K562 (cell line): ENCODE results near the gene SLC37A2. TPM values are rescaled to one million over a fixed set of nuclear protein-coding genes. Genes with fewer than 3 reads are reported as not detected.
A peak's percentile ranks its signal among the peaks of the same experiment; 100 is the strongest.

ENCODE experiments used
- ATAC-seq: fragments of 200-7000 bp; cut with Tn5 transposase; 3 replicates; pipeline ENCODE4 v1.9.1; 2020; ENCODE audit warnings: moderate library complexity
- BruUV-seq: library from RNA; stranded (reverse); fragments of 400-500 nt; replicated peaks from 2 replicates; lab custom pipeline; 2021; lab: Mats Ljungman, UMichigan
- CTCF ChIA-PET: fragments of 300-600 bp; formaldehyde crosslinking; extraction: SDS; loops from one replicate; lab custom pipeline; 2021; ENCODE audit warnings: low intra/inter-chr PET ratio; lab: Yijun Ruan, JAX
- POLR2A ChIA-PET: fragments of 300-600, 350-650 bp; sonication (Branson Sonifier 250); formaldehyde crosslinking; extraction: SDS; loops from one replicate; lab custom pipeline; 2021; ENCODE audit warnings: antibody characterized with exemption, inconsistent platforms; lab: Yijun Ruan, JAX
- DNase-seq, 4 experiments: peaks; one replicate each; pipeline versions ENCODE4 v3.0.0 to v3.0.0-alpha.2; 2011 to 2018; ENCODE audit warnings: low spot score in 3 of 4, mixed read lengths in 3 of 4; ENCODE audit errors: extremely low read depth in 1 of 4
- FAIRE-seq: peaks from 2 replicates; lab custom pipeline; 2011; peaks lifted over from hg19 to GRCh38; lab: Jason Lieb, UNC
- H2AFZ ChIP-seq: 2 replicates; pipeline ENCODE4 v1.6.0; 2011; ENCODE audit warnings: low read depth, low read length, control low read depth, inconsistent platforms
- H3K27ac ChIP-seq: fragments of 200-600 bp; 3 replicates; pipeline ENCODE4 v1.8.0; 2011; ENCODE audit warnings: low read depth, mild to moderate bottlenecking, control low read depth, inconsistent platforms, low read length, moderate library complexity, mixed read lengths; ENCODE audit errors: extremely low read depth
- H3K27me3 ChIP-seq, 2 experiments: fragments of 300-600 bp in 1 of 2; 2 replicates in 1 of 2; 3 replicates in 1 of 2; pipeline versions ENCODE4 v1.6.0 to v1.8.0; 2011; ENCODE audit warnings: inconsistent platforms in 2 of 2, low read length in 2 of 2, mild to moderate bottlenecking in 1 of 2, mixed read lengths in 1 of 2, moderate library complexity in 1 of 2; ENCODE audit not compliant: control insufficient read depth in 2 of 2, insufficient read depth in 2 of 2
- H3K36me3 ChIP-seq: fragments of 300-600 bp; 3 replicates; pipeline ENCODE4 v1.8.0; 2011; ENCODE audit warnings: mild to moderate bottlenecking, low read length, inconsistent platforms; ENCODE audit not compliant: control insufficient read depth, insufficient read depth
- H3K4me1 ChIP-seq, 2 experiments: fragments of 200-600 bp in 1 of 2; replicated peaks in 1 of 2; 2 replicates in 1 of 2; 3 replicates in 1 of 2; pipeline versions ENCODE4 v1.5.1 to v1.8.0; 2011; ENCODE audit warnings: inconsistent platforms in 2 of 2, low read length in 2 of 2, mild to moderate bottlenecking in 1 of 2, mixed read lengths in 1 of 2, moderate library complexity in 1 of 2; ENCODE audit not compliant: control insufficient read depth in 2 of 2, insufficient read depth in 2 of 2
- H3K4me2 ChIP-seq: 2 replicates; pipeline ENCODE4 v1.6.1; 2011; ENCODE audit warnings: low read length, control low read depth, inconsistent platforms, mixed read lengths; ENCODE audit not compliant: insufficient read depth
- H3K4me3 ChIP-seq: fragments of 200-600 bp; sonication (generic), shearing (Covaris generic); 2 replicates; pipeline ENCODE4 v1.5.1; 2016; ENCODE audit warnings: control low read depth, inconsistent platforms
- H3K79me2 ChIP-seq: fragments of 200-600 bp; 3 replicates; pipeline ENCODE4 v1.8.0; 2011; ENCODE audit warnings: low read length, inconsistent platforms; ENCODE audit not compliant: control insufficient read depth, insufficient read depth
- H3K9ac ChIP-seq, 2 experiments: 2 replicates each; pipeline versions ENCODE4 v1.6.0 to v1.6.1; 2011; ENCODE audit warnings: low read depth in 2 of 2, low read length in 2 of 2, control low read depth in 1 of 2, inconsistent platforms in 1 of 2, mild to moderate bottlenecking in 1 of 2, mixed read lengths in 1 of 2; ENCODE audit not compliant: insufficient read depth in 1 of 2
- H3K9me1 ChIP-seq: one replicate; pipeline ENCODE4 v1.6.0; 2011; ENCODE audit warnings: inconsistent platforms, mild to moderate bottlenecking, low read length, moderate library complexity; ENCODE audit not compliant: control insufficient read depth, insufficient read depth
- H3K9me3 ChIP-seq: replicated peaks from 2 replicates; pipeline ENCODE4 v1.5.1; 2011; ENCODE audit warnings: low read depth, low read length, inconsistent platforms; ENCODE audit not compliant: control insufficient read depth, insufficient read depth
- H4K20me1 ChIP-seq: replicated peaks from 2 replicates; pipeline ENCODE4 v1.6.1; 2011; ENCODE audit warnings: low read length, inconsistent platforms, mixed read lengths; ENCODE audit not compliant: control insufficient read depth, insufficient read depth
- DPF2 ChIP-seq: fragments of 450-650 bp; IDR thresholded peaks from 2 replicates; pipeline ENCODE4 v1.6.1; 2016
- NBN ChIP-seq: fragments of 450-650 bp; IDR thresholded peaks from 2 replicates; pipeline ENCODE4 v1.6.1; 2016; ENCODE audit warnings: low read depth, mild to moderate bottlenecking
- NCOR1 ChIP-seq: fragments of 450-650 bp; IDR thresholded peaks from 2 replicates; pipeline ENCODE4 v1.6.1; 2016; ENCODE audit warnings: mild to moderate bottlenecking, moderate library complexity
- TEAD4 ChIP-seq, 2 experiments: sonication (generic) in 1 of 2; formaldehyde crosslinking in 1 of 2; IDR thresholded peaks; 2 replicates each; pipeline versions ENCODE4 v1.6.1 to v1.8.0; 2012 to 2022; ENCODE audit warnings: borderline replicate concordance in 1 of 2, inconsistent platforms in 1 of 2, low read length in 1 of 2, mild to moderate bottlenecking in 1 of 2, missing genetic modification reagents in 1 of 2
- TRIM24 ChIP-seq, 2 experiments: fragments of 450-650 bp; IDR thresholded peaks; 2 replicates each; pipeline ENCODE4 v1.6.1; 2016
- ZNF316 ChIP-seq: fragments of 450-650 bp; IDR thresholded peaks from 2 replicates; pipeline ENCODE4 v1.6.1; 2016
- WGBS: fragments of 100-300 bp; shearing (Covaris generic); methylation state at CpG from one replicate; pipeline ENCODE4 v1.1.6; 2016; ENCODE audit warnings: low coverage, mixed read lengths; ENCODE audit not compliant: insufficient coverage; ENCODE audit errors: missing lambda C conversion rate; 5-methylcytosine and 5-hydroxymethylcytosine counted together
- in situ Hi-C: fragments of 300-500 bp; cut with MboI; formaldehyde crosslinking; loops from 4 replicates; pipeline ENCODE4 v1.15.0; 2018; ENCODE audit warnings: inconsistent platforms, mixed read lengths
- intact Hi-C: fragments of 100-400 bp; cut with micrococcal nuclease; formaldehyde crosslinking; loops from 2 replicates; pipeline ENCODE4 v1.14.2; 2022
- polyA plus RNA-seq, 8 experiments: library from polyadenylated mRNA; depleted of rRNA in 4 of 8; stranded (reverse) in 5 of 8; unstranded in 3 of 8; fragments of >200 nt; fragmentation: Nextera tagmentation in 2 of 8; fragmentation: Illumina TruSeq in 1 of 8; extraction: Ambion mirVana in 2 of 8; extraction: Trizol in 1 of 8; gene quantifications; 2 replicates each; pipeline versions ENCODE4 v1.2.1 to v1.2.3, GENCODE V29; 2011 to 2014; ENCODE audit warnings: inconsistent platforms in 1 of 8, missing spikeins in 1 of 8
- total RNA-seq, 7 experiments: library from RNA; depleted of rRNA in 6 of 7; stranded (reverse); fragments of >200 nt in 6 of 7; fragmentation: Illumina TruSeq in 2 of 7; extraction: Trizol in 2 of 7; gene quantifications; 2 replicates each; pipeline versions ENCODE4 v1.2.1 to v1.2.3, GENCODE V29; 2011 to 2021; ENCODE audit warnings: low replicate concordance in 1 of 7
- TF ChIP-seq, protein P1 (sequence below): fragments of 250-450 bp; sonication (Bioruptor Pico); IDR thresholded peaks from 2 replicates; pipeline ENCODE4 v1.8.0; 2022; ENCODE audit warnings: inconsistent platforms
- TF ChIP-seq, protein P2 (sequence below): fragments of 250-450 bp; sonication (Bioruptor Pico); IDR thresholded peaks from 2 replicates; pipeline ENCODE4 v1.5.0; 2020; ENCODE audit warnings: mild to moderate bottlenecking
- TF ChIP-seq, protein P3 (sequence below): sonication (generic); formaldehyde crosslinking; IDR thresholded peaks from 2 replicates; pipeline ENCODE4 v1.8.0; 2023; ENCODE audit warnings: mild to moderate bottlenecking, missing genetic modification reagents
- TF ChIP-seq, protein P4 (sequence below): fragments of 250-450 bp; sonication (Bioruptor Pico); IDR thresholded peaks from 2 replicates; pipeline ENCODE4 v1.5.0; 2022; ENCODE audit warnings: mild to moderate bottlenecking
- TF ChIP-seq, protein P5 (sequence below): fragments of 250-450 bp; sonication (Bioruptor Pico); IDR thresholded peaks from 2 replicates; pipeline ENCODE4 v1.9.0; 2021; ENCODE audit warnings: mild to moderate bottlenecking

Gene SLC37A2
- total and polyA plus RNA-seq, 9 of the 15 experiments (the other 6 are each of a cell fraction or from before 2014, with no cell fraction given): 0.01 to 1.2 (median 0.52) TPM

DNA sequence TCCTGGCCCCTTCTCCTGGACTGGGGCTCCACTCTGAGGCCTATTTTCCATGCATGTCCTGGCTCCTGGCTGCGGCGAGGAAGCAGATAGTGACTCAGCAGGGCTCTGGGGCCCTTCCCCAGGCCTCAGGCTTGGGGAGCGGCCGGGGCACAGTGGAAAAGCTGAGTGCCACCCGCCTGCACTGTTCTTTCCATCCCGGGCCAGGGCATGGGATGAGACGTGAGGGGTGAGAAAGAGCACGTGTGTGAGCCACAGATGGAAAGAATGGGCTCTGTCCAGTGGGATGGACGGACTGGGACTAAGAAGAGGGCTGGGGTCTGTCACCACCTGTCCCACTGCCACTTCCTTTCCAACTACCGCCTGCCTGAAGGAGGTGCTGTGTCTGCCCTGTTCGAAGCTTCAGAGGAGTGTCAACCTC is 12.8 kb downstream of the SLC37A2 start (continued):
- TF ChIP-seq, protein P1, sequence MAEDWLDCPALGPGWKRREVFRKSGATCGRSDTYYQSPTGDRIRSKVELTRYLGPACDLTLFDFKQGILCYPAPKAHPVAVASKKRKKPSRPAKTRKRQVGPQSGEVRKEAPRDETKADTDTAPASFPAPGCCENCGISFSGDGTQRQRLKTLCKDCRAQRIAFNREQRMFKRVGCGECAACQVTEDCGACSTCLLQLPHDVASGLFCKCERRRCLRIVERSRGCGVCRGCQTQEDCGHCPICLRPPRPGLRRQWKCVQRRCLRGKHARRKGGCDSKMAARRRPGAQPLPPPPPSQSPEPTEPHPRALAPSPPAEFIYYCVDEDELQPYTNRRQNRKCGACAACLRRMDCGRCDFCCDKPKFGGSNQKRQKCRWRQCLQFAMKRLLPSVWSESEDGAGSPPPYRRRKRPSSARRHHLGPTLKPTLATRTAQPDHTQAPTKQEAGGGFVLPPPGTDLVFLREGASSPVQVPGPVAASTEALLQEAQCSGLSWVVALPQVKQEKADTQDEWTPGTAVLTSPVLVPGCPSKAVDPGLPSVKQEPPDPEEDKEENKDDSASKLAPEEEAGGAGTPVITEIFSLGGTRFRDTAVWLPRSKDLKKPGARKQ (CRISPR knock-in tag): no peak
- TF ChIP-seq DPF2: 0 out of 2 replicates have a peak, but pooled peaks have one; percentile 28
- TF ChIP-seq, all 486 proteins: peak for 29

DNA sequence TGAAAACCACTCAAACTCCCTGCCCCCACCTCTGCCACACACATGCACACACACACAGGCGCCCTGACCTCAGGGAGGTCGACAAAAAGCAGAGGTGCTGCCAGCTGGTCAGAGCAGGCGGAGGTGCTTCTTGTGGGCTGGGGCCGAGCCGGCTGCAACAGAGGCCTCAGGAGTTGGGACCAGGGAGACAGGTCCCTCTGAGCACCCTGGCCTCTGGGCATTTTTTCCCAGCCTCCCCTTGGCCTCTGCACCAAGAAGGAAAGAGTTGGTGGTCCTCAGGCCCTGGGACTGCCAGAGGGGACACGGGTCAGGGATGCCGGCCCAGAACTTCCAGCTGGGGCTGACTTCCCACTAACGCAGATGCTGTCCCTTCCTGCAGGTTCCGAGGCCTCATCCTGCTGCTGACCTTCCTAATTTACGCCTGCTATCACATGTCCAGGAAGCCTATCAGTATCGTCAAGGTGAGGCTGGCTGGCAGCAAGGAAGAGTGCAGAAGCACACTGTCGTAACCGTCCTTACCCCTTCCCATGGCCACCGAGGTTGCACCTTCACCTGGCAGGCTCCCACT is 13.4 kb downstream of the SLC37A2 start:
- Histone ChIP-seq H3K4me2 (peak overlapping the region; percentile 64; the same call in 1 of the 2 replicates), H3K36me3 (no peaks in the 10 kb centered on the region), H2AFZ (peak overlapping the region; percentile 88), H3K27ac (peak overlapping the region; percentile 41; the same call in 1 of the 3 replicates), H4K20me1 (no peaks in the 10 kb centered on the region), H3K4me1 (peaks cover 38 to 47% of the 10 kb centered on the region in 2 experiments), H3K27me3 (no peaks in the 10 kb centered on the region), H3K9me1 (peaks cover 5% of the 10 kb centered on the region), H3K79me2 (no peaks in the 10 kb centered on the region), H3K9me3 (no peaks in the 10 kb centered on the region), H3K9ac (peak overlapping the region in 1 of 2 experiments; percentile 66; a peak in 2 of 4 replicates), H3K4me3 (no peak overlapping the region)
- intact Hi-C loops (no loop called here), in situ Hi-C loops (no loop called here)
- DNase-seq: no peak
- WGBS: 70% methylated on average over 14 of the region's 14 CpGs
- ChIA-PET POLR2A (no interaction called here), CTCF (no interaction called here)
- no TSS peak for BruUV-seq
- no peak for ATAC-seq
- no peak for FAIRE-seq
- TF ChIP-seq, protein P2, sequence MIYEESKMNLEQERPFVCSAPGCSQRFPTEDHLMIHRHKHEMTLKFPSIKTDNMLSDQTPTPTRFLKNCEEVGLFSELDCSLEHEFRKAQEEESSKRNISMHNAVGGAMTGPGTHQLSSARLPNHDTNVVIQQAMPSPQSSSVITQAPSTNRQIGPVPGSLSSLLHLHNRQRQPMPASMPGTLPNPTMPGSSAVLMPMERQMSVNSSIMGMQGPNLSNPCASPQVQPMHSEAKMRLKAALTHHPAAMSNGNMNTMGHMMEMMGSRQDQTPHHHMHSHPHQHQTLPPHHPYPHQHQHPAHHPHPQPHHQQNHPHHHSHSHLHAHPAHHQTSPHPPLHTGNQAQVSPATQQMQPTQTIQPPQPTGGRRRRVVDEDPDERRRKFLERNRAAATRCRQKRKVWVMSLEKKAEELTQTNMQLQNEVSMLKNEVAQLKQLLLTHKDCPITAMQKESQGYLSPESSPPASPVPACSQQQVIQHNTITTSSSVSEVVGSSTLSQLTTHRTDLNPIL: no peak
- TF ChIP-seq TRIM24 (IDR thresholded peaks at IDR 0.05) (no peak), NCOR1 (no peak), TEAD4 (IDR thresholded peaks at IDR 0.05; ENCODE audit: low read length) (no peak), TEAD4 (CRISPR knock-in tag; IDR thresholded peaks at IDR 0.05; ENCODE audit: borderline replicate concordance) (no peak), ZNF316 (no peak), NBN (no peak)
- TF ChIP-seq, protein P3, sequence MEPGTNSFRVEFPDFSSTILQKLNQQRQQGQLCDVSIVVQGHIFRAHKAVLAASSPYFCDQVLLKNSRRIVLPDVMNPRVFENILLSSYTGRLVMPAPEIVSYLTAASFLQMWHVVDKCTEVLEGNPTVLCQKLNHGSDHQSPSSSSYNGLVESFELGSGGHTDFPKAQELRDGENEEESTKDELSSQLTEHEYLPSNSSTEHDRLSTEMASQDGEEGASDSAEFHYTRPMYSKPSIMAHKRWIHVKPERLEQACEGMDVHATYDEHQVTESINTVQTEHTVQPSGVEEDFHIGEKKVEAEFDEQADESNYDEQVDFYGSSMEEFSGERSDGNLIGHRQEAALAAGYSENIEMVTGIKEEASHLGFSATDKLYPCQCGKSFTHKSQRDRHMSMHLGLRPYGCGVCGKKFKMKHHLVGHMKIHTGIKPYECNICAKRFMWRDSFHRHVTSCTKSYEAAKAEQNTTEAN (CRISPR knock-in tag): no peak
- TF ChIP-seq, protein P4, sequence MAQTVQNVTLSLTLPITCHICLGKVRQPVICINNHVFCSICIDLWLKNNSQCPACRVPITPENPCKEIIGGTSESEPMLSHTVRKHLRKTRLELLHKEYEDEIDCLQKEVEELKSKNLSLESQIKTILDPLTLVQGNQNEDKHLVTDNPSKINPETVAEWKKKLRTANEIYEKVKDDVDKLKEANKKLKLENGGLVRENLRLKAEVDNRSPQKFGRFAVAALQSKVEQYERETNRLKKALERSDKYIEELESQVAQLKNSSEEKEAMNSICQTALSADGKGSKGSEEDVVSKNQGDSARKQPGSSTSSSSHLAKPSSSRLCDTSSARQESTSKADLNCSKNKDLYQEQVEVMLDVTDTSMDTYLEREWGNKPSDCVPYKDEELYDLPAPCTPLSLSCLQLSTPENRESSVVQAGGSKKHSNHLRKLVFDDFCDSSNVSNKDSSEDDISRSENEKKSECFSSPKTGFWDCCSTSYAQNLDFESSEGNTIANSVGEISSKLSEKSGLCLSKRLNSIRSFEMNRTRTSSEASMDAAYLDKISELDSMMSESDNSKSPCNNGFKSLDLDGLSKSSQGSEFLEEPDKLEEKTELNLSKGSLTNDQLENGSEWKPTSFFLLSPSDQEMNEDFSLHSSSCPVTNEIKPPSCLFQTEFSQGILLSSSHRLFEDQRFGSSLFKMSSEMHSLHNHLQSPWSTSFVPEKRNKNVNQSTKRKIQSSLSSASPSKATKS (CRISPR knock-in tag): no peak
- TF ChIP-seq, protein P5, sequence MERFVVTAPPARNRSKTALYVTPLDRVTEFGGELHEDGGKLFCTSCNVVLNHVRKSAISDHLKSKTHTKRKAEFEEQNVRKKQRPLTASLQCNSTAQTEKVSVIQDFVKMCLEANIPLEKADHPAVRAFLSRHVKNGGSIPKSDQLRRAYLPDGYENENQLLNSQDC (CRISPR knock-in tag): no peak
